ENCODE data around the gene HOXA4. TPM values are rescaled to one million over a fixed set of nuclear protein-coding genes. Genes with fewer than 3 reads are reported as not detected.

Gene HOXA4
- total RNA-seq, 1 donor from 2014 or later = 7.1 TPM

- ATAC-seq (peak; percentile 87), DNase-seq (peak; percentile 85)
- intact Hi-C loops (cut with DNase I) = loop anchor here (5.0 kb wide), 1 partner anchor 46 kb away; the partner anchor contains the start of gene HOXA5
- peak within 1 kb of the TSS; percentile 91 for H3K4me3 ChIP-seq
- H3K27ac ChIP-seq = peak within 1 kb of the TSS; percentile 91
- no peaks in the 10 kb centered on the region for H3K9me3 ChIP-seq
- no peaks in the 10 kb centered on the region for H3K36me3 ChIP-seq
- peaks cover 8% of the 10 kb centered on the region for H3K4me1 ChIP-seq
- H3K27me3 ChIP-seq = no peaks in the 10 kb centered on the region
- TF ChIP-seq CTCF (IDR thresholded peaks at IDR 0.05) = no peak
These were observed 34.4 kb downstream of the HOXA4 start, which contains the start of gene HOXA1 for GRCh38 chr7:27095897-27096767. Gene HOXA1, minus strand, starts transcription at chr7:27096000. Its CDS starts 88 bp downstream, at chr7:27095912.

GRCh38 chr7:27095050-27095896 lies 35.3 kb downstream of the HOXA4 start:
- H3K4me1 ChIP-seq = peaks cover 2% of the 10 kb centered on the region
- peak overlapping the region; percentile 91 for H3K4me3 ChIP-seq
- no peak for TF ChIP-seq CTCF (IDR thresholded peaks at IDR 0.05)
- DNase-seq (no peak), ATAC-seq (no peak)
- H3K27ac ChIP-seq = no peak overlapping the region
- peaks cover 4% of the 10 kb centered on the region for H3K27me3 ChIP-seq
- H3K36me3 ChIP-seq = no peaks in the 10 kb centered on the region
- H3K9me3 ChIP-seq = no peaks in the 10 kb centered on the region
- intact Hi-C loops (cut with DNase I) = loop anchor here (5.0 kb wide), 1 partner anchor 47 kb away; the partner anchor contains the start of gene HOXA5

- intact Hi-C loops (cut with DNase I) = loop anchor here (5.0 kb wide), 1 partner anchor 48 kb away; the partner anchor contains the start of gene HOXA5
These were observed 36.1 kb downstream of the HOXA4 start for GRCh38 chr7:27094304-27095049.

GRCh38 chr7:27093184-27093895 lies 37.2 kb downstream of the HOXA4 start:
- Histone ChIP-seq H3K27ac (no peak overlapping the region), H3K9me3 (no peaks in the 10 kb centered on the region), H3K36me3 (no peaks in the 10 kb centered on the region), H3K27me3 (peaks cover 24% of the 10 kb centered on the region), H3K4me1 (no peaks in the 10 kb centered on the region), H3K4me3 (no peak overlapping the region)
- no peak for TF ChIP-seq CTCF (IDR thresholded peaks at IDR 0.05)
- no peak for DNase-seq
- ATAC-seq = no peak
- intact Hi-C loops (cut with DNase I) = no loop called here

More at GRCh38 chr7:27094304-27095049, 36.1 kb downstream of the HOXA4 start:
- no peak overlapping the region for H3K4me3 ChIP-seq
- H3K9me3 ChIP-seq = no peaks in the 10 kb centered on the region
- DNase-seq (no peak), ATAC-seq (no peak)
- H3K27ac ChIP-seq = no peak overlapping the region
- no peaks in the 10 kb centered on the region for H3K4me1 ChIP-seq
- no peaks in the 10 kb centered on the region for H3K36me3 ChIP-seq
- peaks cover 12% of the 10 kb centered on the region for H3K27me3 ChIP-seq
- TF ChIP-seq CTCF (IDR thresholded peaks at IDR 0.05) = no peak

GRCh38 chr7:27092819-27093110 lies 37.8 kb downstream of the HOXA4 start:
- Histone ChIP-seq H3K27ac (no peak overlapping the region), H3K4me3 (no peak overlapping the region), H3K36me3 (no peaks in the 10 kb centered on the region), H3K4me1 (no peaks in the 10 kb centered on the region), H3K9me3 (no peaks in the 10 kb centered on the region), H3K27me3 (peaks cover 29% of the 10 kb centered on the region)
- ATAC-seq = no peak
- intact Hi-C loops (cut with DNase I) = no loop called here
- no peak for DNase-seq
- no peak for TF ChIP-seq CTCF (IDR thresholded peaks at IDR 0.05)

Data from upper lobe of right lung (tissue), 1 donor.